Measurements from ENCODE around the gene PTGES2. TPM values are rescaled to one million over a fixed set of nuclear protein-coding genes. Genes with fewer than 3 reads are reported as not detected.

The PTGES2 gene
- polyA plus RNA-seq, 1 donor from 2014 or later, result 55.9 TPM

- no peaks in the 10 kb centered on the region for H3K9me2 ChIP-seq (ENCODE audit: insufficient read depth, low read length)
- H3K27ac ChIP-seq (ENCODE audit: low read length), result no peak overlapping the region
- no peaks in the 10 kb centered on the region for H3K9me3 ChIP-seq (ENCODE audit: low read length)
- H3K9ac ChIP-seq (ENCODE audit: low read length), result no peak overlapping the region
- H3K4me3 ChIP-seq (ENCODE audit: low read length), result no peak overlapping the region
- H3K79me2 ChIP-seq (replicated peaks; ENCODE audit: insufficient read depth, low read length), result no peaks in the 10 kb centered on the region
- H2AFZ ChIP-seq (ENCODE audit: low read depth, low read length), result no peak overlapping the region
- H3K36me3 ChIP-seq (ENCODE audit: insufficient read depth, low read length), result peaks cover 3% of the 10 kb centered on the region
- no peaks in the 10 kb centered on the region for H4K20me1 ChIP-seq (ENCODE audit: insufficient read depth)
- no peaks in the 10 kb centered on the region for H3K27me3 ChIP-seq (ENCODE audit: insufficient read depth, low read depth, low read length)
- TF ChIP-seq EZH2 (IDR thresholded peaks at IDR 0.05; ENCODE audit: borderline replicate concordance, insufficient read depth, low read length, poor library complexity, severe bottlenecking) (no peak), TAF1 (IDR thresholded peaks at IDR 0.05; ENCODE audit: low read depth) (no peak), CTCF (IDR thresholded peaks at IDR 0.05; ENCODE audit: poor library complexity, severe bottlenecking) (no peak), REST (IDR thresholded peaks at IDR 0.05; ENCODE audit: borderline replicate concordance) (no peak), MXI1 (conservative IDR thresholded peaks at IDR 0.05; ENCODE audit: poor library complexity, severe bottlenecking) (no peak), POLR2AphosphoS5 (IDR thresholded peaks at IDR 0.05) (no peak), EP300 (conservative IDR thresholded peaks at IDR 0.05; ENCODE audit: poor library complexity, severe bottlenecking) (no peak), RAD21 (conservative IDR thresholded peaks at IDR 0.05) (no peak), SMC3 (conservative IDR thresholded peaks at IDR 0.05; ENCODE audit: poor library complexity) (no peak)
- H3K4me2 ChIP-seq (ENCODE audit: low read length), result no peak overlapping the region
- no peaks in the 10 kb centered on the region for H3F3A ChIP-seq (ENCODE audit: insufficient read depth, low read length, poor library complexity, severe bottlenecking)
Observed at GRCh38 chr9:128166169-128166568, 38.6 kb upstream of the PTGES2 start.

- Histone ChIP-seq H3K27me3 (ENCODE audit: insufficient read depth, low read depth, low read length) (no peaks in the 10 kb centered on the region), H3F3A (ENCODE audit: insufficient read depth, low read length, poor library complexity, severe bottlenecking) (no peaks in the 10 kb centered on the region), H3K9me2 (ENCODE audit: insufficient read depth, low read length) (no peaks in the 10 kb centered on the region), H3K9me3 (ENCODE audit: low read length) (no peaks in the 10 kb centered on the region), H2AFZ (ENCODE audit: low read depth, low read length) (no peak overlapping the region), H3K79me2 (replicated peaks; ENCODE audit: insufficient read depth, low read length) (no peaks in the 10 kb centered on the region), H4K20me1 (ENCODE audit: insufficient read depth) (no peaks in the 10 kb centered on the region), H3K36me3 (ENCODE audit: insufficient read depth, low read length) (peaks cover 3% of the 10 kb centered on the region), H3K4me3 (ENCODE audit: low read length) (no peak overlapping the region), H3K27ac (ENCODE audit: low read length) (no peak overlapping the region), H3K4me2 (ENCODE audit: low read length) (no peak overlapping the region), H3K9ac (ENCODE audit: low read length) (no peak overlapping the region)
- TF ChIP-seq POLR2AphosphoS5 (IDR thresholded peaks at IDR 0.05), result no peak
- TF ChIP-seq SMC3 (conservative IDR thresholded peaks at IDR 0.05; ENCODE audit: poor library complexity), result no peak
- TF ChIP-seq RAD21 (conservative IDR thresholded peaks at IDR 0.05), result no peak
Observed at GRCh38 chr9:128164307-128164885, 36.9 kb upstream of the PTGES2 start.

All from neural cell (in vitro differentiated cells).